HAP-1 (cell line): ENCODE measurements around the gene IQGAP3.
A peak's percentile ranks its signal among the peaks of the same experiment; 100 is the strongest.
"Not testable (repeated sequence)": the region's sequence is repeated elsewhere in the genome, so short reads cannot be mapped to it uniquely, and the experiment has no call there.

Experiments
- DNase-seq, 2 experiments: peaks; one replicate each; pipeline ENCODE4 v3.0.0-alpha.2; 2016 to 2020; ENCODE audit warnings: low spot score in 2 of 2
- H3K27me3 ChIP-seq: fragments of 250-450 bp; sonication (Bioruptor Pico); 2 replicates; pipeline ENCODE4 v1.5.1; 2020; ENCODE audit warnings: low read depth, mild to moderate bottlenecking, moderate library complexity
- H3K36me3 ChIP-seq: fragments of 250-450 bp; sonication (Bioruptor Pico); replicated peaks from 2 replicates; pipeline ENCODE4 v1.5.1; 2020; ENCODE audit warnings: mild to moderate bottlenecking
- H3K4me1 ChIP-seq: fragments of 250-450 bp; sonication (Bioruptor Pico); 2 replicates; pipeline ENCODE4 v1.5.1; 2020; ENCODE audit warnings: mild to moderate bottlenecking
- H3K4me3 ChIP-seq: fragments of 250-450 bp; sonication (Bioruptor Pico); 2 replicates; pipeline ENCODE4 v1.5.1; 2020; ENCODE audit warnings: mild to moderate bottlenecking, moderate library complexity
- H3K9me3 ChIP-seq: fragments of 250-450 bp; sonication (Bioruptor Pico); 2 replicates; pipeline ENCODE4 v1.5.1; 2020; ENCODE audit warnings: mild to moderate bottlenecking, moderate library complexity
- in situ Hi-C: fragments of 300-500 bp; cut with MboI; formaldehyde crosslinking; loops from 3 replicates; pipeline ENCODE4 v1.14.3; 2020; ENCODE audit warnings: low sequenced_read_pairs, inconsistent platforms, mixed read lengths

The IQGAP3 gene

GRCh38 chr1:156590326-156591180 is 18.2 kb upstream of the IQGAP3 start:
- Histone ChIP-seq H3K4me1 (peaks cover 7% of the 10 kb centered on the region), H3K4me3 (no peak overlapping the region), H3K36me3 (peaks cover 32% of the 10 kb centered on the region), H3K27me3 (no peaks in the 10 kb centered on the region), H3K9me3 (no peaks in the 10 kb centered on the region)
- in situ Hi-C loops = no loop called here
- no peak for DNase-seq

GRCh38 chr1:156589546-156589945 is 17.2 kb upstream of the IQGAP3 start:
- Histone ChIP-seq H3K9me3 (no peaks in the 10 kb centered on the region), H3K4me3 (no peak overlapping the region), H3K27me3 (no peaks in the 10 kb centered on the region), H3K4me1 (peaks cover 7% of the 10 kb centered on the region), H3K36me3 (peaks cover 22% of the 10 kb centered on the region)
- in situ Hi-C loops = no loop called here
- DNase-seq = no peak

- DNase-seq, H3K4me1 ChIP-seq, H3K4me3 ChIP-seq, H3K27me3 ChIP-seq, in situ Hi-C loops, H3K9me3 ChIP-seq, H3K36me3 ChIP-seq: not testable (repeated sequence)
Measured at GRCh38 chr1:156587927-156588326, 15.6 kb upstream of the IQGAP3 start.

- in situ Hi-C loops = no loop called here
- DNase-seq = no peak
- Histone ChIP-seq H3K4me1 (peaks cover 7% of the 10 kb centered on the region), H3K4me3 (no peak overlapping the region), H3K36me3 (no peaks in the 10 kb centered on the region), H3K27me3 (no peaks in the 10 kb centered on the region), H3K9me3 (no peaks in the 10 kb centered on the region)
Measured at GRCh38 chr1:156586892-156587477, 14.6 kb upstream of the IQGAP3 start.

- no peaks in the 10 kb centered on the region for H3K9me3 ChIP-seq
- peaks cover 6% of the 10 kb centered on the region for H3K4me1 ChIP-seq
- H3K36me3 ChIP-seq = no peaks in the 10 kb centered on the region
- no peaks in the 10 kb centered on the region for H3K27me3 ChIP-seq
- in situ Hi-C loops = no loop called here
- no peak overlapping the region for H3K4me3 ChIP-seq
- DNase-seq = no peak
Measured at GRCh38 chr1:156586323-156586722, 14.0 kb upstream of the IQGAP3 start.

- no peak overlapping the region for H3K4me3 ChIP-seq
- in situ Hi-C loops = no loop called here
- peak in 1 of 2 experiments; percentile 46 for DNase-seq
- H3K27me3 ChIP-seq = no peaks in the 10 kb centered on the region
- no peaks in the 10 kb centered on the region for H3K9me3 ChIP-seq
- no peaks in the 10 kb centered on the region for H3K36me3 ChIP-seq
- no peaks in the 10 kb centered on the region for H3K4me1 ChIP-seq
Measured at GRCh38 chr1:156584813-156585212, 12.4 kb upstream of the IQGAP3 start.

- DNase-seq = peak; percentile 88 to 89
- Histone ChIP-seq H3K4me1 (no peaks in the 10 kb centered on the region), H3K4me3 (no peak overlapping the region), H3K9me3 (no peaks in the 10 kb centered on the region), H3K36me3 (no peaks in the 10 kb centered on the region), H3K27me3 (no peaks in the 10 kb centered on the region)
- in situ Hi-C loops = no loop called here
Measured at GRCh38 chr1:156583821-156584622, 11.7 kb upstream of the IQGAP3 start.

- no peaks in the 10 kb centered on the region for H3K9me3 ChIP-seq
- no peak overlapping the region for H3K4me3 ChIP-seq
- H3K36me3 ChIP-seq = no peaks in the 10 kb centered on the region
- in situ Hi-C loops = no loop called here
- no peaks in the 10 kb centered on the region for H3K4me1 ChIP-seq
- H3K27me3 ChIP-seq = no peaks in the 10 kb centered on the region
- no peak for DNase-seq
Measured at GRCh38 chr1:156582388-156583017, 10.1 kb upstream of the IQGAP3 start.

- no peaks in the 10 kb centered on the region for H3K4me1 ChIP-seq
- no peaks in the 10 kb centered on the region for H3K36me3 ChIP-seq
- no peak overlapping the region for H3K4me3 ChIP-seq
- no peak for DNase-seq
- in situ Hi-C loops = no loop called here
- no peaks in the 10 kb centered on the region for H3K9me3 ChIP-seq
- no peaks in the 10 kb centered on the region for H3K27me3 ChIP-seq
Measured at GRCh38 chr1:156581661-156582387, 9.5 kb upstream of the IQGAP3 start.

GRCh38 chr1:156579472-156579871 is 7.1 kb upstream of the IQGAP3 start, which contains the start of gene TTC24:
TSS of gene TTC24 (plus strand) at chr1:156579723. CDS start at chr1:156581365, 1,642 bp downstream.
- no peaks in the 10 kb centered on the region for H3K36me3 ChIP-seq
- no peak within 1 kb of the TSS for H3K4me3 ChIP-seq
- H3K4me1 ChIP-seq = no peaks in the 10 kb centered on the region
- in situ Hi-C loops = no loop called here
- no peak for DNase-seq
- no peaks in the 10 kb centered on the region for H3K9me3 ChIP-seq
- 0 out of 2 replicates have a peak, but pooled peaks cover 2% of the 10 kb centered on the region for H3K27me3 ChIP-seq

GRCh38 chr1:156578055-156578454 is 5.7 kb upstream of the IQGAP3 start:
- no peaks in the 10 kb centered on the region for H3K4me1 ChIP-seq
- 0 out of 2 replicates have a peak, but pooled peaks cover 2% of the 10 kb centered on the region for H3K27me3 ChIP-seq
- H3K4me3 ChIP-seq = no peak overlapping the region
- no peaks in the 10 kb centered on the region for H3K9me3 ChIP-seq
- DNase-seq = no peak
- H3K36me3 ChIP-seq = no peaks in the 10 kb centered on the region
- in situ Hi-C loops = no loop called here

GRCh38 chr1:156577550-156577949 is 5.2 kb upstream of the IQGAP3 start:
- in situ Hi-C loops = no loop called here
- DNase-seq = no peak
- Histone ChIP-seq H3K4me3 (no peak overlapping the region), H3K36me3 (no peaks in the 10 kb centered on the region), H3K4me1 (no peaks in the 10 kb centered on the region), H3K27me3 (0 out of 2 replicates have a peak, but pooled peaks cover 2% of the 10 kb centered on the region), H3K9me3 (no peaks in the 10 kb centered on the region)
